Common myeloid progenitor, CD34-positive (primary cell): ENCODE data around the gene CACNG1.

Experiments
- CTCF ChIA-PET: fragments of 350-600 bp; sonication (Branson Sonifier 250); formaldehyde crosslinking; loops from one replicate; lab custom pipeline; 2021; ENCODE audit warnings: antibody characterized with exemption; lab: Charles Lee
- POLR2A ChIA-PET: fragments of 350-600 bp; sonication (Branson Sonifier 250); formaldehyde crosslinking; loops from one replicate; lab custom pipeline; 2021; ENCODE audit warnings: antibody characterized with exemption; lab: Charles Lee
- DNase-seq, 3 donors: peaks; one replicate each; pipeline versions ENCODE4 v3.0.0 to v3.0.0-alpha.2; 2013
- H3K27ac ChIP-seq, 2 experiments: 1 replicate in 1 of 2; 2 replicates in 1 of 2; pipeline ENCODE4 v1.7.0; 2013; ENCODE audit warnings: inconsistent platforms in 2 of 2, low read length in 2 of 2, mild to moderate bottlenecking in 2 of 2, low read depth in 1 of 2, moderate library complexity in 1 of 2; ENCODE audit not compliant: severe bottlenecking in 2 of 2, insufficient read depth in 1 of 2, poor library complexity in 1 of 2
- H3K27me3 ChIP-seq, 5 experiments: replicated peaks in 2 of 5; 1 replicate in 3 of 5; 2 replicates in 2 of 5; pipeline versions ENCODE4 v1.6.1 to v1.7.0; 2013; ENCODE audit warnings: low read length in 4 of 5, mild to moderate bottlenecking in 2 of 5, moderate library complexity in 2 of 5, inconsistent platforms in 1 of 5; ENCODE audit not compliant: insufficient read depth in 5 of 5, control insufficient read depth in 4 of 5
- H3K36me3 ChIP-seq, 4 experiments: 1 replicate in 2 of 4; 2 replicates in 2 of 4; pipeline versions ENCODE4 v1.6.1 to v1.7.0; 2013; ENCODE audit warnings: low read length in 3 of 4, control low read depth in 1 of 4, mild to moderate bottlenecking in 1 of 4; ENCODE audit not compliant: control insufficient read depth in 4 of 4, insufficient read depth in 4 of 4
- H3K4me1 ChIP-seq, 4 experiments: 1 replicate in 3 of 4; 2 replicates in 1 of 4; pipeline versions ENCODE4 v1.6.1 to v1.7.1; 2013; ENCODE audit warnings: low read length in 3 of 4, mild to moderate bottlenecking in 3 of 4, control low read depth in 1 of 4, inconsistent platforms in 1 of 4, moderate library complexity in 1 of 4; ENCODE audit not compliant: control insufficient read depth in 4 of 4, insufficient read depth in 4 of 4; ENCODE audit errors: control extremely low read depth in 1 of 4
- H3K4me3 ChIP-seq, 7 experiments: 1 replicate in 4 of 7; 2 replicates in 3 of 7; pipeline versions ENCODE4 v1.5.1 to v1.7.0; 2013; ENCODE audit warnings: mild to moderate bottlenecking in 7 of 7, low read length in 6 of 7, moderate library complexity in 6 of 7, inconsistent platforms in 2 of 7, low read depth in 2 of 7, control low read depth in 1 of 7; ENCODE audit not compliant: insufficient read depth in 4 of 7, control insufficient read depth in 1 of 7; ENCODE audit errors: extremely low read depth in 1 of 7
- H3K9me3 ChIP-seq, 5 experiments: 1 replicate in 4 of 5; 2 replicates in 1 of 5; pipeline versions ENCODE4 v1.6.1 to v1.7.1; 2013; ENCODE audit warnings: low read length in 4 of 5, mild to moderate bottlenecking in 2 of 5, inconsistent platforms in 1 of 5, low read depth in 1 of 5, moderate library complexity in 1 of 5; ENCODE audit not compliant: control insufficient read depth in 4 of 5, insufficient read depth in 2 of 5; ENCODE audit errors: control extremely low read depth in 1 of 5
- WGBS: methylation state at CpG from one replicate; pipeline ENCODE4 v1.1.5; 2013; ENCODE audit not compliant: insufficient coverage; 5-methylcytosine and 5-hydroxymethylcytosine counted together

Gene CACNG1

DNA sequence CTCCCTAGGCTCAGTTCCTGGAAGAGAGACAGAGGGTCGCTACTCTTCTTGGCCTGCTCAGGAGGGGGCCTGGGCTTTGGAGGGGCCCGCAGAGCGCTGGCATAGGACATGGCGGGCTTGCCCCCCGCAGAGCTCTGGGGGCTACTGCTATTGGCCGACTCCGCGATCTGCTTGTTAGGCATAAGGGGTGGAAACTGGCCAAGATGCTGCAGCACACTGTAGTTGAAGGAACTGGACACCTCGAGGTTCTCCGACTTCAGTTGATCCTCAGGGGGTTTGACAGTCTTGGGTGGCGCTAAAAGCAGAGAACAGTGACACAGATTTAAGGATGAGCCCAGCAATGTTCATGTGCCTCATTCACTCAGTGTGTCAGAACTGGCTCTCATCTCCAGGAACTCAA lies 33.9 kb downstream of the CACNG1 start:
- Histone ChIP-seq H3K4me1 (peaks cover 0 to 10% (median 2%) of the 10 kb centered on the region in 4 experiments), H3K27ac (no peak overlapping the region), H3K9me3 (no peaks in the 10 kb centered on the region), H3K4me3 (no peak overlapping the region), H3K27me3 (no peaks in the 10 kb centered on the region), H3K36me3 (peaks cover 12 to 34% (median 27%) of the 10 kb centered on the region in 4 experiments)
- 97% methylated on average over 6 of the region's 11 CpGs for WGBS
- ChIA-PET POLR2A (no interaction called here), CTCF (interaction anchor here (1.0 kb wide), 1 partner anchor 30 kb away, joined by 3 read pairs; no protein-coding TSS in a partner anchor)
- no peak for DNase-seq

DNA sequence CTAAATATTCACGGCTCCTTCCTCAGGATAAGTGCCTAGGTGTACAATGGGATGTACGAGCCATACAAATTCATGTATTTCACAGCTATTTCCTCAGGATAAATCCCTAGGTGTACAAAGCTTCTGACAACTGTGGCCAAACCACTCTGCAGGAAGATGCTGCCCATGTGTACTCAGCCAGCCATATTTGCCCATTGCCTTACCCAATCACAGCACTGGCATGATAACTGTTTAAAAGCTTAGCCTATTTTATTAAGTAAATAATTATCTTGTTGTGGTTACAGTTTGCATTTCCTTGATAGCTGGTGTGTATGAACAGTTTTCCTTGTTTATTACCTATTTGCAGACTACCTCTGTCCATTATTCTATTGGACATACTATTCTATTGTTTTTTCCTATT lies 35.1 kb downstream of the CACNG1 start:
- POLR2A ChIA-PET: no interaction called here

DNA sequence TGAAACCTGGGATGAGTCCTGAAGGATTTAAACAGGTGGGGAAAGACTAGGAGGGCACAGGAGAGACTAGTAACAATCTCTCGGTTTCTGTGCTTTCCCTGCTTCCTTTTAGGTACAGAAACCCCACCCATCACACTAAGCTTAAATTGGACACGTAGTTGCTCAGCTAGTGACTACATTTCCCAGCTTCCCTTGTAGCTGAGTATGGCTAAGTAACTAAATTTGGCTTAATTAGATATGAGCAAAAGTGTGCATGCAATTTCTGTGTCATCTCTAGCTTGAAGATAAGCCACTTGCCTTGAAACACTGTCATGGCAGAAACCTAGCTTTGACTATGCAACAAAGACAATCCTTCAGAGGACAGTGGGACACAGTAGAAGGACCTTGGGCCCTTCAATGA lies 36.5 kb downstream of the CACNG1 start:
- CTCF ChIA-PET: no interaction called here

More for the DNA sequence above, 35.1 kb downstream of the CACNG1 start:
- CTCF ChIA-PET: no interaction called here
- Histone ChIP-seq H3K36me3 (peaks cover 12 to 33% (median 26%) of the 10 kb centered on the region in 4 experiments), H3K27ac (no peak overlapping the region), H3K4me1 (peaks cover 0 to 10% (median 2%) of the 10 kb centered on the region in 4 experiments), H3K27me3 (no peaks in the 10 kb centered on the region), H3K4me3 (no peak overlapping the region), H3K9me3 (no peaks in the 10 kb centered on the region)
- DNase-seq: no peak
- WGBS: 100% methylated on average over 1 of the region's 2 CpGs

DNA sequence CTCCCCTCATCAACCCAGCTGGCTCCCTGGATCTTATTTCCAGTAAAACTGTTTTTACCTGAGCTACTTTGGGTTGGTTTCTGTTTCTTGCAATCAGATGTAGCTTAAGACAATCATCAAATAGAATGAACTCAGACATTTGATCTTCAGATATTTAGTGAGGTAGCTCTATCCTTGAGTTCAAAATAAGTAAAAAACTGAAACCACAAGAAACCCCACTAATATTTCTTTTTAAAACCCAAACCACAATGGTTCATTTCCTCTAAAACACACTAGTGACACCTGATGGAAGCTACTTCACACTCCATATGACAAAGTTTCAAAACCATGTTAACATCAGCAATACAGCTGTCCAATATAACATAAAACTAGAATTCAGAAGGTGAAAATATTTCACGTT lies 37.8 kb downstream of the CACNG1 start:
- CTCF ChIA-PET: no interaction called here
- Histone ChIP-seq H3K9me3 (no peaks in the 10 kb centered on the region), H3K27me3 (no peaks in the 10 kb centered on the region), H3K27ac (no peak overlapping the region), H3K4me3 (no peak overlapping the region), H3K4me1 (peaks cover 0 to 10% (median 2%) of the 10 kb centered on the region in 4 experiments), H3K36me3 (peaks cover 22 to 37% (median 29%) of the 10 kb centered on the region in 4 experiments)
- peak; percentile 14 to 60 (median 44) for DNase-seq
- POLR2A ChIA-PET: no interaction called here
- WGBS: no CpG with 5 or more reads among the region's 1 CpG

More for the DNA sequence above, 36.5 kb downstream of the CACNG1 start:
- H3K4me3 ChIP-seq: no peak overlapping the region
- no peak for DNase-seq
- H3K9me3 ChIP-seq: no peaks in the 10 kb centered on the region
- POLR2A ChIA-PET: interaction anchor here (0.6 kb wide), 1 partner anchor 1134 kb away, joined by 3 read pairs; no protein-coding TSS in a partner anchor
- H3K27me3 ChIP-seq: no peaks in the 10 kb centered on the region
- peaks cover 0 to 10% (median 2%) of the 10 kb centered on the region in 4 experiments for H3K4me1 ChIP-seq
- no peak overlapping the region for H3K27ac ChIP-seq
- peaks cover 15 to 37% (median 29%) of the 10 kb centered on the region in 4 experiments for H3K36me3 ChIP-seq
- no CpG with 5 or more reads among the region's 2 CpGs for WGBS

DNA sequence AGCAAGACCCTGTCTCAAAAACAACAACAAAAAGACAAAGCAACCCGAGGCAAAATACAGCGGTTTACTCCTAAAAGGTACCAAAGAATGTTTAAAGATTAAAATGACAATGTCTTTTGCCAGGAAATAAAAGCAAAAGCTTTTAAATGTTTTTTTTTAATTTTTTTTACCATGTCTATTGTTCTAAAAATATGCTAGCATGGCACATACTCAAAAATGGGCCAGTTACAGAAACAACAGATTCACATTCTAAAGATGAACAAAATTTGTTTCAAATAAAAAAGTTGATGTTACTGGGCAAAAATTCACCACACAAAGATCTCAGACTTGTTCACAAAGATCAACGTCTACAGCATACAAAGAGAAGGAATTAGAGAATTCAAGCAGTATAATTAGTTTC lies 41.1 kb downstream of the CACNG1 start:
- H3K27ac ChIP-seq: no peak overlapping the region
- no peak for DNase-seq
- WGBS: 100% methylated on average over 1 of the region's 3 CpGs
- no peaks in the 10 kb centered on the region for H3K27me3 ChIP-seq
- H3K36me3 ChIP-seq: peaks cover 15 to 36% (median 29%) of the 10 kb centered on the region in 4 experiments
- peaks cover 0 to 1% (median 0%) of the 10 kb centered on the region in 5 experiments for H3K9me3 ChIP-seq
- POLR2A ChIA-PET: no interaction called here
- H3K4me3 ChIP-seq: no peak overlapping the region
- H3K4me1 ChIP-seq: peaks cover 0 to 10% (median 2%) of the 10 kb centered on the region in 4 experiments
- CTCF ChIA-PET: interaction anchor here (1.1 to 1.3 kb wide), 2 partner anchors 23 to 27 kb away, joined by 3 read pairs; no protein-coding TSS in a partner anchor

DNA sequence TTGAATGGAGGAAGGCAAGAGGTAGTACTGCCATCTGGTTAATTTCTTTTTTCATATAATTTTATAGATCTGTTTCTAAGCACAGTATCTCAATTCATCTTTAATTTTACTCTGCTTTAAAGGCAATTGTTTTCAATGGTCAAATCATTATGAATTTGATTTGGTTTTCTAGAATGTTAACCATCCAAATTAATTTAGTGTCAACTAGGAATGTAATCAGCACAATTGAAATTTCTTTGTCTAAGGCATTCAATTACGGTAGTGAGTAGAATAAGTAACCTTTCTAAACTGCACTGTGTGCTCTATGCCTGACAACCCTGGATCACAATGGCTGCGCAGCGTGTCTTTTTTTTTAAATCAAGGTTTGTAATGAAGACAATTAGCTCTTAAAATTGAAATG lies 44.3 kb downstream of the CACNG1 start:
- ChIA-PET CTCF (no interaction called here), POLR2A (no interaction called here)
- Histone ChIP-seq H3K27ac (no peak overlapping the region), H3K4me1 (no peaks in the 10 kb centered on the region), H3K27me3 (no peaks in the 10 kb centered on the region), H3K36me3 (peaks cover 11 to 34% (median 25%) of the 10 kb centered on the region in 4 experiments), H3K4me3 (no peak overlapping the region), H3K9me3 (peaks cover 0 to 1% (median 0%) of the 10 kb centered on the region in 5 experiments)
- 100% methylated on average over 2 of the region's 3 CpGs for WGBS
- no peak for DNase-seq

DNA sequence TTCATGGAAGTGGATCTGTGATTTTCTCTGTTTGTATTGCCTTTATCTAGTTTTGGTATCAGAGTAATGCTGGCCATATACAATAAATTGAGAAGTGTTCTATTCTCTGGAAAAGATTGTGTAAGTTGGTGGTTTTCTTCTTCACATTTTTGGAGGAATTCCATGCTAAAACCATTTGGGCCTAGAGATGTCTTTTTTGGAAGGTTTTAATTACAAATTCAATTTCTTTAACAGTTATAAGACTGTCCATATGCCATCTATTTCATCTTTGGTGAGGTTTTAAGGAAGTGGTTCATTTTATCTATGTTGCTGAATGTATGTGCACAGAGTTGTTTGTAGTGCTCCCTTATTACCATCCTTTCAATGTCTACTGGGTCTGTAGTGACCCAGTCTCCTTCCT lies 46.0 kb downstream of the CACNG1 start:
- ChIA-PET POLR2A (no interaction called here), CTCF (no interaction called here)
- H3K36me3 ChIP-seq: peaks cover 8 to 36% (median 23%) of the 10 kb centered on the region in 4 experiments
- no peaks in the 10 kb centered on the region for H3K27me3 ChIP-seq
- DNase-seq: no peak
- no peak overlapping the region for H3K4me3 ChIP-seq
- peaks cover 0 to 1% (median 0%) of the 10 kb centered on the region in 5 experiments for H3K9me3 ChIP-seq
- no peak overlapping the region for H3K27ac ChIP-seq
- no peaks in the 10 kb centered on the region for H3K4me1 ChIP-seq
